ENCODE data around the gene UFSP2. TPM values are rescaled to one million over a fixed set of nuclear protein-coding genes. Genes with fewer than 3 reads are reported as not detected.

Gene UFSP2
- total RNA-seq, 4 donors from 2014 or later = 36.3 to 56.5 (median 40.1) TPM

- ATAC-seq (no peak), DNase-seq (no peak)
- no peak for TF ChIP-seq POLR2A (IDR thresholded peaks at IDR 0.05)
- no peak for TF ChIP-seq CTCF (IDR thresholded peaks at IDR 0.05 in 4 of 5, conservative IDR thresholded peaks at IDR 0.05 in 1 of 5)
- Histone ChIP-seq H3K9me3 (no peaks in the 10 kb centered on the region), H3K36me3 (no peaks in the 10 kb centered on the region), H3K4me3 (no peak overlapping the region), H3K27ac (no peak overlapping the region), H3K4me1 (no peaks in the 10 kb centered on the region), H3K27me3 (no peaks in the 10 kb centered on the region)
- in situ Hi-C loops (cut with MboI; ENCODE audit: low sequenced_read_pairs in 4 of 4) = no loop called here
- intact Hi-C loops (cut with DNase I; ENCODE audit: low total_unique reads) = no loop called here
Measured at GRCh38 chr4:185357733-185358440, 67.9 kb downstream of the UFSP2 start.

- DNase-seq = no peak
Measured at GRCh38 chr4:185357211-185357610, 68.6 kb downstream of the UFSP2 start.

DNA sequence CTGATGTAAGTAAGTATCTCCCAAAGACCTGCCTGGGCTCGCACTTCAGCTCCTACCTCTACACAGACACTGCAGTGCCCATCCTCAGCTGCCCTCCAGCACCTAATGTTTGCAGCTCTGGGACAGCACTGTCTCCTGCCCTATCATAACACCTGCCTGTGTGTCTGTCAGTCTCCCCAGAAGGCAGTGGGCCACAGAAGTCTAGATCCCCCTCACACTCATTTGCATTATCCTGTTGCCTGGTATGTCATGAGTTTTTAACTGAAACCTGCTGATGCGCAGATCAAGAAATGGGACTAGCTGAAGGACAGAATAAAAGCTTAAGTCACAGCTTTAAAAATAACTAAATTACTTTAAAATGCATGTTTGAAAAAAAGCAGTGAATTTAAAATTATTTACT lies 73.0 kb downstream of the UFSP2 start:
- TF ChIP-seq POLR2A (IDR thresholded peaks at IDR 0.05) = no peak
- no peak for TF ChIP-seq CTCF (IDR thresholded peaks at IDR 0.05 in 4 of 5, conservative IDR thresholded peaks at IDR 0.05 in 1 of 5)
- Histone ChIP-seq H3K4me3 (no peak overlapping the region), H3K9me3 (no peaks in the 10 kb centered on the region), H3K27me3 (no peaks in the 10 kb centered on the region), H3K36me3 (peaks cover 0 to 28% of the 10 kb centered on the region in 2 donors), H3K4me1 (no peaks in the 10 kb centered on the region), H3K27ac (no peak overlapping the region)
- DNase-seq (no peak), ATAC-seq (no peak)
- in situ Hi-C loops (cut with MboI; ENCODE audit: low sequenced_read_pairs in 4 of 4) (no loop called here), intact Hi-C loops (cut with DNase I; ENCODE audit: low total_unique reads) (no loop called here)

More at GRCh38 chr4:185357211-185357610, 68.6 kb downstream of the UFSP2 start:
- no peak overlapping the region for H3K27ac ChIP-seq
- TF ChIP-seq CTCF (IDR thresholded peaks at IDR 0.05 in 4 of 5, conservative IDR thresholded peaks at IDR 0.05 in 1 of 5) (no peak), POLR2A (IDR thresholded peaks at IDR 0.05) (no peak)
- no peak overlapping the region for H3K4me3 ChIP-seq
- no peak for ATAC-seq
- no peaks in the 10 kb centered on the region for H3K9me3 ChIP-seq
- H3K4me1 ChIP-seq = no peaks in the 10 kb centered on the region
- intact Hi-C loops (cut with DNase I; ENCODE audit: low total_unique reads) = no loop called here
- no peaks in the 10 kb centered on the region for H3K27me3 ChIP-seq
- no peaks in the 10 kb centered on the region for H3K36me3 ChIP-seq
- in situ Hi-C loops (cut with MboI; ENCODE audit: low sequenced_read_pairs in 4 of 4) = no loop called here

GRCh38 chr4:185352202-185352601 lies 73.6 kb downstream of the UFSP2 start:
- Histone ChIP-seq H3K36me3 (peaks cover 0 to 34% of the 10 kb centered on the region in 2 donors), H3K4me3 (no peak overlapping the region), H3K9me3 (no peaks in the 10 kb centered on the region), H3K27ac (no peak overlapping the region), H3K4me1 (no peaks in the 10 kb centered on the region), H3K27me3 (no peaks in the 10 kb centered on the region)
- ATAC-seq (no peak), DNase-seq (no peak)
- TF ChIP-seq POLR2A (IDR thresholded peaks at IDR 0.05) = no peak
- no peak for TF ChIP-seq CTCF (IDR thresholded peaks at IDR 0.05 in 4 of 5, conservative IDR thresholded peaks at IDR 0.05 in 1 of 5)
- intact Hi-C loops (cut with DNase I; ENCODE audit: low total_unique reads) (no loop called here), in situ Hi-C loops (cut with MboI; ENCODE audit: low sequenced_read_pairs in 4 of 4) (no loop called here)

DNA sequence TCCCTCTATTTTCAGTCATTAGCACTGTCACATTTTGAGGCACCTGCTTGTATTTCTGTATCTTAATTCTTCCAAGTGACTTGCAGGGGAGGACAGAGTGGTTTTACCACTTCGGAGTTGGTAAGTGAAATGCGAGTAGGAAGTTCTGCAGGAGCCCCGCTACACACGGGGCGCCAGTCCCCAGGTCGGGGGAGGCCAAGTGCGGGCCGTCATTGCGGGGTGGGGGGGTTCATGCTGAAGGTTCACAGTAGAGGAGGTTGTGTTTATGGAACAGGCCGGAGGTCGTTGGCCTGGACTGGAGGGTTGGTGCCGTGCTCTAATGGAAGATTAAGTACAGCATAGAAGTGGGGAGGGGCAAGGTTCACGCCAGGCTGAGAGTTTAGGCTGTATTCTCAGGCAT lies 74.1 kb downstream of the UFSP2 start:
- peaks cover 0 to 39% of the 10 kb centered on the region in 2 donors for H3K36me3 ChIP-seq
- TF ChIP-seq CTCF (IDR thresholded peaks at IDR 0.05 in 4 of 5, conservative IDR thresholded peaks at IDR 0.05 in 1 of 5) (no peak), POLR2A (IDR thresholded peaks at IDR 0.05) (no peak)
- ATAC-seq = no peak
- intact Hi-C loops (cut with DNase I; ENCODE audit: low total_unique reads) (no loop called here), in situ Hi-C loops (cut with MboI; ENCODE audit: low sequenced_read_pairs in 4 of 4) (no loop called here)
- H3K4me1 ChIP-seq = no peaks in the 10 kb centered on the region
- DNase-seq = no peak
- no peaks in the 10 kb centered on the region for H3K27me3 ChIP-seq
- H3K27ac ChIP-seq = no peak overlapping the region
- no peak overlapping the region for H3K4me3 ChIP-seq
- no peaks in the 10 kb centered on the region for H3K9me3 ChIP-seq

Data from gastrocnemius medialis (tissue), 4 donors.